HG03342 (cell line): ENCODE results near the gene TACR1.
"Not testable (repeated sequence)": the region's sequence is repeated elsewhere in the genome, so short reads cannot be mapped to it uniquely, and the experiment has no call there.

Experiments used
- ATAC-seq: cut with Tn5 transposase; IDR thresholded peaks from one replicate; pipeline ENCODE4 v1.9.1; 2021; ENCODE audit warnings: mild to moderate bottlenecking, moderate library complexity; ENCODE audit not compliant: unreplicated experiment

TACR1 gene

GRCh38 chr2:75195076-75195691, 4.1 kb downstream of the TACR1 start:
- ATAC-seq = no peak

GRCh38 chr2:75194184-75194868, 5.0 kb downstream of the TACR1 start:
- ATAC-seq = no peak

GRCh38 chr2:75192496-75192895, 6.8 kb downstream of the TACR1 start:
- ATAC-seq = no peak

GRCh38 chr2:75190271-75190990, 8.9 kb downstream of the TACR1 start:
- no peak for ATAC-seq

- no peak for ATAC-seq
These were observed 12.5 kb downstream of the TACR1 start for GRCh38 chr2:75186821-75187220.

GRCh38 chr2:75182606-75183005, 16.7 kb downstream of the TACR1 start:
- no peak for ATAC-seq

- no peak for ATAC-seq
These were observed 18.8 kb downstream of the TACR1 start for GRCh38 chr2:75180476-75180875.

GRCh38 chr2:75177427-75177826, 21.9 kb downstream of the TACR1 start:
- no peak for ATAC-seq

- ATAC-seq = no peak
These were observed 23.9 kb downstream of the TACR1 start for GRCh38 chr2:75175456-75175855.

GRCh38 chr2:75174981-75175380, 24.3 kb downstream of the TACR1 start:
- no peak for ATAC-seq

- ATAC-seq = no peak
These were observed 24.8 kb downstream of the TACR1 start for GRCh38 chr2:75174519-75174918.

GRCh38 chr2:75173740-75174139, 25.6 kb downstream of the TACR1 start:
- ATAC-seq = no peak

- ATAC-seq = not testable (repeated sequence)
These were observed 27.9 kb downstream of the TACR1 start for GRCh38 chr2:75171423-75171822.

GRCh38 chr2:75170889-75171288, 28.4 kb downstream of the TACR1 start:
- no peak for ATAC-seq

GRCh38 chr2:75168186-75168585, 31.1 kb downstream of the TACR1 start:
- ATAC-seq = no peak

GRCh38 chr2:75166491-75166890, 32.8 kb downstream of the TACR1 start:
- ATAC-seq = no peak

GRCh38 chr2:75162897-75163296, 36.4 kb downstream of the TACR1 start:
- no peak for ATAC-seq

- no peak for ATAC-seq
These were observed 37.1 kb downstream of the TACR1 start for GRCh38 chr2:75162259-75162658.

- ATAC-seq = no peak
These were observed 41.9 kb downstream of the TACR1 start for GRCh38 chr2:75157435-75157834.

- ATAC-seq = no peak
These were observed 44.2 kb downstream of the TACR1 start for GRCh38 chr2:75155115-75155514.

- no peak for ATAC-seq
These were observed 46.1 kb downstream of the TACR1 start for GRCh38 chr2:75153221-75153620.

GRCh38 chr2:75152243-75152642, 47.1 kb downstream of the TACR1 start:
- not testable (repeated sequence) for ATAC-seq
